Erythroblast (primary cell): ENCODE results near the gene DISC1.
"Not testable (repeated sequence)": the region's sequence is repeated elsewhere in the genome, so short reads cannot be mapped to it uniquely, and the experiment has no call there.

ENCODE experiments used
- DNase-seq, 2 experiments: peaks; one replicate each; lab custom pipeline; 2025; lab: John Stamatoyannopoulos, UW
- GATA1 ChIP-seq: IDR thresholded peaks from 2 replicates; pipeline ENCODE4 v1.6.1; 2011; ENCODE audit warnings: low read depth, mild to moderate bottlenecking, control low read depth, low read length, moderate library complexity
- POLR2A ChIP-seq: IDR thresholded peaks from 2 replicates; pipeline ENCODE4 v1.6.1; 2011; ENCODE audit warnings: mild to moderate bottlenecking, low read length

The DISC1 gene

GRCh38 chr1:231776010-231776756 lies 149.6 kb downstream of the DISC1 start:
- DNase-seq = no peak
- TF ChIP-seq POLR2A (no peak), GATA1 (no peak)

- no peak for TF ChIP-seq GATA1
- no peak for TF ChIP-seq POLR2A
- no peak for DNase-seq
These were observed 150.1 kb downstream of the DISC1 start for GRCh38 chr1:231776757-231777062.

DNA sequence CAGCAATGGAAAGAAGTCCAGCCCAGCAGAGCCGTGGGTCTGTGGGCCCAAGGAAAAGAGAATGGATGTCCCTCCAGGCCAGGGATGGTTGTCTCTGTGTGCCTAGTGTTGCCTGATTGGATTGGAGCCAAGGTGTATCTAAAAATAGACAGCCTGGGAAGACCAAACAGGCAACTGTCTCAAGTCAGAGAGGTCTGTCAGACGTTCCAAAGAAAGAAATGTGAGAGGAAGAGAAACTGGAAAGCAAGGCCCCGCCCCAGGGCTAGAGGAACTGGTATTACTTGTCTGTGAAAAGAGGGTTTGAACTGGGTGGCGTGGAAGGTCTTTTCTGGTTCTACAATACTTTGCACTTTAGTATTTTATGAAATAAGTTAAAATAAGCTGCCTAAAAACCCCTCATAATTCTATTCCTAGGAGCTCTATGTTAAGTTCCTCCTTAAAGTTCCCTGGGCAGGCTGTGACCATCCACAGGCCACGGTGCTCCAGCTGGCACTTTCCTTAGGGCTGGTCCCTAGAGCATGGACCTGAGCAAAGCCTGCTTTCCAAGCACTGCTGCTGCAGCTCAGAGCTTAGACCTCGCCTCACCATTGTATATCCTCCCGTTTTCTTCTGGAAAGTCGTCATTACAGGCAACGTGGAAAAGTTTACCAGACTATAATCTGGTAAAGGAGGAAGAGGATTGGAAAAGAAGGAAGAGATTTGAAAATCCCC lies 151.6 kb downstream of the DISC1 start:
- no peak for DNase-seq

DNA sequence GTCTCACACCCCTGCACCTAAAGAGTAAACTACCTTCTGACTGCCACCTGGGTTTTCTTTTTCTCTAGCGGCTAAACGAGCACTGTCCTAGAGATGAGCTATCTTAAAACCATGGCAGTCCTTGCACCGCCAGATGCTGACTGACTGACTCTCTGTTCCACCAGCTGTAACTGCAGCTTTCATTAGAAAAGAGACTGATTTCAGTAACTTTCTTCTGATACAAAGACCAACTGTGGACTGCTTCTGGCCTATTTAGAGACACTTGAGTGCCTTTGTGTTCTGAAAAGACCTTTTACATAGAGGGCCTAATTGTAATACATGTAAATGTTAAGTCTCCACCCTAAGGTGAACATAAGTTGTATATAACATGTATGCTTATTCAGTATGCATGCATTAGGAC lies 152.5 kb downstream of the DISC1 start:
- no peak for DNase-seq
- no peak for TF ChIP-seq GATA1
- TF ChIP-seq POLR2A = no peak

More for the DNA sequence above, 151.6 kb downstream of the DISC1 start:
- TF ChIP-seq POLR2A (no peak), GATA1 (no peak)

- no peak for TF ChIP-seq POLR2A
- no peak for TF ChIP-seq GATA1
- DNase-seq = no peak
These were observed 155.3 kb downstream of the DISC1 start for GRCh38 chr1:231781892-231782291.

- not testable (repeated sequence) for DNase-seq
These were observed 158.5 kb downstream of the DISC1 start for GRCh38 chr1:231785073-231785472.

GRCh38 chr1:231786126-231786525 lies 159.5 kb downstream of the DISC1 start:
- no peak for DNase-seq
- no peak for TF ChIP-seq GATA1
- TF ChIP-seq POLR2A = no peak

DNA sequence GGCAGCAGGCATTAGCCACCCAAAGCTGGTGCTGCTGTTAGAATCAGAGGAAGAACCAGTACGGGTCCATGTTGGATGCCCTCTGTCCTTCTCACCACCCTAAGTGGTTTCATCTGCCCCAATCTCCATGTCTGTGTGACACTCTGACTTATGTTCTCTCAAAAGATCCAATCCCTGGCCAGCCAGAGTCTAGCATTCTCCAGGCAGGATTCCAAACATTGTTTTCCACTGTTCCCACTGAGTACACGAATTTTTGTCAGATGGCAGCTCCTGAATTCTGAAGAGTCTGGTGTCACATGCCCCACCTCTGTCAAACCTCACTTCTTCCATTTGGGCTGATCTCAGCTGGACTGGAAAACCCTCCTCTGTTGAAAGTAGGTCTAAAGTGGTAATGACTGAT lies 166.0 kb downstream of the DISC1 start:
- DNase-seq = no peak
- TF ChIP-seq POLR2A (no peak), GATA1 (no peak)

DNA sequence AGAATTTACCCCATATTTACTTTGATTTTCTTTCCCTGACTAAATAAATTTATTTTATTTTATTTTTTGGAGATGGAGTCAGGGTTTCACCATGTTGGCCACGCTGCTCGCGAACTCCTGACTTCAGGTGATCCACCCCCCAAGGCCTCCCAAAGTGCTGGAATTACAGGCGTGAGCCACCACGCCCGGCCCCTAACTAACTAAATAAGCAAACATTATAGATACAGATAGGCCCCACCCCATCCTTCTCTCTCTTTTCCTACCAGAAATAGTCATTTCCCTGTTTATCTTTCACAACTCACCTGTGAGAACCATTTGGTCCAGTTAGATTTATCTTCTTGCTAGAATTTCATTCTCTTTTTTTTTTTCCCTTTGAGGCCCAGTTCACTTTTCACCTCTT lies 167.3 kb downstream of the DISC1 start:
- no peak for DNase-seq
- TF ChIP-seq POLR2A = no peak
- no peak for TF ChIP-seq GATA1

GRCh38 chr1:231796141-231796540 lies 169.6 kb downstream of the DISC1 start:
- no peak for TF ChIP-seq POLR2A
- no peak for TF ChIP-seq GATA1
- DNase-seq = no peak

GRCh38 chr1:231799363-231799986 lies 172.9 kb downstream of the DISC1 start:
- DNase-seq = no peak

GRCh38 chr1:231800108-231800507 lies 173.5 kb downstream of the DISC1 start:
- no peak for DNase-seq
- TF ChIP-seq POLR2A = no peak
- no peak for TF ChIP-seq GATA1

More at GRCh38 chr1:231799363-231799986, 172.9 kb downstream of the DISC1 start:
- TF ChIP-seq POLR2A = no peak
- no peak for TF ChIP-seq GATA1

DNA sequence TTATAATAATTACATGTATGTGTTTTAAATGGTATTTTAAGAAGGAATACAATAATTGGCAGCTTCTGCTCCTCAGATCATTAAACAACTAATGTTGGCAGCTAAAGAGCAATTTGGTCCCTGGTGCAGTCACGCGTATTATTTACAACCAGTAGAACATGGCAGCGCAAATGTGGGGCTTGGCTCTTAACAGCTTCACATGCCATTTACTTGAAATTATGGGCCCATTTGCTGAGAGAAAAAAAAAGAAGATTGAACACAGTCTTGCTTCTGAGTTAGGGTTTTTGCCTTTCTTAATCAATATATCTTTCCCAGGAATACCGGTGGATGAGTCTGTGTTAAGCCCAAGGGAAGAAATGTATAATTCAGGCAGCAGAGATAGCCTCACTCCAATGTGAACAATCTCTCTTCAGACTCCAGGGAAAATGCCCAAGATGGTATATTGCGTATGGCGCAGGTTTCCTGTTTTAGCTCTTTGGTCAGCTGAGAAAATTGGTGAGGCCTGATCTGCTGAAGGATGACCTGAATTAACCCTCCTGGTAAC lies 174.5 kb downstream of the DISC1 start:
- DNase-seq = no peak
- TF ChIP-seq GATA1 = no peak

- no peak for DNase-seq
- no peak for TF ChIP-seq POLR2A
- TF ChIP-seq GATA1 = no peak
These were observed 176.8 kb downstream of the DISC1 start for GRCh38 chr1:231803353-231803752.
